Erythroblast (primary cell): ENCODE measurements around the gene GALNT5.

Experiments
- GATA1 ChIP-seq: IDR thresholded peaks from 2 replicates; pipeline ENCODE4 v1.6.1; 2011; ENCODE audit warnings: low read depth, mild to moderate bottlenecking, control low read depth, low read length, moderate library complexity
- POLR2A ChIP-seq: IDR thresholded peaks from 2 replicates; pipeline ENCODE4 v1.6.1; 2011; ENCODE audit warnings: mild to moderate bottlenecking, low read length

DNA sequence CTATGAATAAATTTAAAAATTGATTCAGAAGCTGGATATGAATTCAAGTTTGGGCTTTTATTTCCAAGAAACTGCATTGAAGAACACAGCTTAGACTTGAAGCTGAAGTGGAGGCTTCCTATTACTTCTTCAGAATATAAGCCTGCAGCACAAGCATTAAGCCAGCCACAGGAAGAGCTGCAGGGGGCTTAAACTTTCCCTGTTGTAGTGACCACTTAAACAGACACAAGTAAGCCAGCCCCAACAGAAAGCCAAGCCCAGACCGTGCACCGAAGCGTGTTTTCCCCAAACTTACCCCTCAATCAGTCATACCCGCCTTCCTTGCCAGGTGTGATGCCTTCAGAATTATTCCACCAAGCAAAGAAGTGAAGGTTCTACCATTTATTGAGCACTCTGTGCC is 39.5 kb downstream of the GALNT5 start:
- TF ChIP-seq POLR2A (no peak), GATA1 (no peak)
